Fibroblast of lung (primary cell): Measurements from ENCODE around the gene DAPK1. TPM values are rescaled to one million over a fixed set of nuclear protein-coding genes. Genes with fewer than 3 reads are reported as not detected.

Experiments used
- DNase-seq, 2 donors: peaks; one replicate each; pipeline versions ENCODE4 v3.0.0 to v3.0.0-alpha.2; 2010; ENCODE audit warnings: low read depth in 2 of 2
- H2AFZ ChIP-seq: 2 replicates; pipeline ENCODE4 v1.5.1; 2012; ENCODE audit warnings: low read length, control low read depth, inconsistent platforms
- H3K27ac ChIP-seq: 2 replicates; pipeline ENCODE4 v1.5.1; 2011; ENCODE audit warnings: low read length, control low read depth; ENCODE audit not compliant: insufficient read depth
- H3K27me3 ChIP-seq: 2 replicates; pipeline ENCODE4 v1.5.1; 2011; ENCODE audit warnings: mild to moderate bottlenecking, low read length; ENCODE audit not compliant: control insufficient read depth, insufficient read depth
- H3K36me3 ChIP-seq: 2 replicates; pipeline ENCODE4 v1.5.1; 2011; ENCODE audit warnings: low read length; ENCODE audit not compliant: control insufficient read depth, insufficient read depth
- H3K4me1 ChIP-seq: 2 replicates; pipeline ENCODE4 v1.5.1; 2011; ENCODE audit warnings: low read length; ENCODE audit not compliant: control insufficient read depth, insufficient read depth; ENCODE audit errors: extremely low read depth
- H3K4me2 ChIP-seq: 2 replicates; pipeline ENCODE4 v1.5.1; 2011; ENCODE audit warnings: low read length, control low read depth; ENCODE audit not compliant: insufficient read depth; ENCODE audit errors: extremely low read depth
- H3K4me3 ChIP-seq, 4 experiments: fragments of 200-600 bp in 1 of 4; sonication (generic) in 1 of 4; replicated peaks in 1 of 4; 2 replicates each; pipeline ENCODE4 v1.5.1; 2011 to 2016; ENCODE audit warnings: low read length in 4 of 4, low read depth in 3 of 4, mild to moderate bottlenecking in 3 of 4, control low read depth in 2 of 4, inconsistent platforms in 1 of 4, mixed read lengths in 1 of 4; ENCODE audit not compliant: insufficient read depth in 1 of 4; ENCODE audit errors: control extremely low read depth in 1 of 4
- H3K79me2 ChIP-seq: 2 replicates; pipeline ENCODE4 v1.5.1; 2012; ENCODE audit warnings: mild to moderate bottlenecking, low read length, inconsistent platforms; ENCODE audit not compliant: control insufficient read depth, insufficient read depth
- H3K9ac ChIP-seq: 2 replicates; pipeline ENCODE4 v1.5.1; 2011; ENCODE audit warnings: mild to moderate bottlenecking, low read length, control low read depth; ENCODE audit not compliant: insufficient read depth
- H3K9me3 ChIP-seq: 2 replicates; pipeline ENCODE4 v1.5.1; 2012; ENCODE audit warnings: low read depth, low read length; ENCODE audit not compliant: control insufficient read depth, insufficient read depth
- H4K20me1 ChIP-seq: 2 replicates; pipeline ENCODE4 v1.5.1; 2011; ENCODE audit warnings: low read length; ENCODE audit not compliant: control insufficient read depth, insufficient read depth; ENCODE audit errors: extremely low read depth
- EZH2 ChIP-seq: IDR thresholded peaks from 2 replicates; pipeline ENCODE4 v1.5.1; 2012; ENCODE audit warnings: low read length, control low read depth, mild to moderate bottlenecking; ENCODE audit errors: missing control alignments
- polyA plus RNA-seq, 2 donors: library from polyadenylated mRNA; depleted of rRNA in 1 of 2; stranded (reverse) in 1 of 2; unstranded in 1 of 2; fragments of >200 nt; gene quantifications; 2 replicates each; pipeline ENCODE4 v1.2.1, GENCODE V29; 2011 to 2012; ENCODE audit warnings: missing spikeins in 1 of 2
- total RNA-seq: library from RNA; depleted of rRNA; stranded (reverse); fragments of >200 nt; gene quantifications from 2 replicates; pipeline ENCODE4 v1.2.1, GENCODE V29; 2014
- TF ChIP-seq, protein P1 (sequence below), 2 donors: IDR thresholded peaks in 1 of 2; conservative IDR thresholded peaks in 1 of 2; 1 replicate in 1 of 2; 2 replicates in 1 of 2; pipeline ENCODE4 v1.5.1; 2011 to 2012; ENCODE audit warnings: low read length in 2 of 2, control low read depth in 1 of 2, inconsistent platforms in 1 of 2, low read depth in 1 of 2, mild to moderate bottlenecking in 1 of 2

The DAPK1 gene
- total and polyA plus RNA-seq, 2 donors (not counting 1 experiment from before 2014, with no cell fraction given): 1.1 to 15.5 TPM

DNA sequence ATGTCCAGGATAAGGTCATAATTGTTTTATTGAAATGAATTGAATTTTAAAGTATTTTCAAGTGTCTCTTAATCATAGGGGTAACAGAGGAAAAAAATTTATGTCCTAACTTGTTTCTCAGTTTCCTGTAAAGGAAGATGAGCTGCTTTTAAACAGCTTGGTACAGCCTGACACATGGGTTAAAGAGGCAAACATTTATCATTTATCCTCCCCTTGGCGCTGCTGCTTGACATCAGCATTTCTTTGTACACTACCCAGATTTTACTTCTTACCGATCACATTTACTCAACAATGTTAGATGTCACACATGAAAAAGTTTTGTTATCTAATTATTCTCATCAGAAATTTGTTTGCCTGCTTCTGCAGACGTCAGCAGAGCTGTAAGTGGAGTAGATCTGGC lies 148.9 kb downstream of the DAPK1 start:
- Histone ChIP-seq H3K9me3 (no peaks in the 10 kb centered on the region), H4K20me1 (no peaks in the 10 kb centered on the region), H3K27me3 (no peaks in the 10 kb centered on the region), H3K4me1 (no peaks in the 10 kb centered on the region), H3K36me3 (no peaks in the 10 kb centered on the region), H3K4me3 (no peak overlapping the region), H2AFZ (no peak overlapping the region), H3K4me2 (no peak overlapping the region), H3K27ac (no peak overlapping the region), H3K9ac (no peak overlapping the region), H3K79me2 (no peaks in the 10 kb centered on the region)
- DNase-seq: no peak
- TF ChIP-seq, protein P1, sequence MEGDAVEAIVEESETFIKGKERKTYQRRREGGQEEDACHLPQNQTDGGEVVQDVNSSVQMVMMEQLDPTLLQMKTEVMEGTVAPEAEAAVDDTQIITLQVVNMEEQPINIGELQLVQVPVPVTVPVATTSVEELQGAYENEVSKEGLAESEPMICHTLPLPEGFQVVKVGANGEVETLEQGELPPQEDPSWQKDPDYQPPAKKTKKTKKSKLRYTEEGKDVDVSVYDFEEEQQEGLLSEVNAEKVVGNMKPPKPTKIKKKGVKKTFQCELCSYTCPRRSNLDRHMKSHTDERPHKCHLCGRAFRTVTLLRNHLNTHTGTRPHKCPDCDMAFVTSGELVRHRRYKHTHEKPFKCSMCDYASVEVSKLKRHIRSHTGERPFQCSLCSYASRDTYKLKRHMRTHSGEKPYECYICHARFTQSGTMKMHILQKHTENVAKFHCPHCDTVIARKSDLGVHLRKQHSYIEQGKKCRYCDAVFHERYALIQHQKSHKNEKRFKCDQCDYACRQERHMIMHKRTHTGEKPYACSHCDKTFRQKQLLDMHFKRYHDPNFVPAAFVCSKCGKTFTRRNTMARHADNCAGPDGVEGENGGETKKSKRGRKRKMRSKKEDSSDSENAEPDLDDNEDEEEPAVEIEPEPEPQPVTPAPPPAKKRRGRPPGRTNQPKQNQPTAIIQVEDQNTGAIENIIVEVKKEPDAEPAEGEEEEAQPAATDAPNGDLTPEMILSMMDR (conservative IDR thresholded peaks at IDR 0.05 in 1 of 2, IDR thresholded peaks at IDR 0.05 in 1 of 2; ENCODE audit: low read depth in 1 of 2, low read length in 2 of 2): no peak
- TF ChIP-seq EZH2: no peak

GRCh38 chr9:87647114-87647513 lies 149.4 kb downstream of the DAPK1 start:
- no peak for DNase-seq
- H3K79me2 ChIP-seq: no peaks in the 10 kb centered on the region
- H3K4me1 ChIP-seq: no peaks in the 10 kb centered on the region
- H3K9ac ChIP-seq: no peak overlapping the region
- no peak overlapping the region for H2AFZ ChIP-seq
- H3K9me3 ChIP-seq: no peaks in the 10 kb centered on the region
- H3K4me2 ChIP-seq: no peak overlapping the region
- no peak for TF ChIP-seq EZH2
- TF ChIP-seq, protein P1 (conservative IDR thresholded peaks at IDR 0.05 in 1 of 2, IDR thresholded peaks at IDR 0.05 in 1 of 2; ENCODE audit: low read depth in 1 of 2, low read length in 2 of 2): no peak
- no peak overlapping the region for H3K27ac ChIP-seq
- H3K27me3 ChIP-seq: no peaks in the 10 kb centered on the region
- no peaks in the 10 kb centered on the region for H4K20me1 ChIP-seq
- no peak overlapping the region for H3K4me3 ChIP-seq
- no peaks in the 10 kb centered on the region for H3K36me3 ChIP-seq

GRCh38 chr9:87648606-87649005 lies 150.9 kb downstream of the DAPK1 start:
- TF ChIP-seq EZH2: no peak
- TF ChIP-seq, protein P1 (conservative IDR thresholded peaks at IDR 0.05 in 1 of 2, IDR thresholded peaks at IDR 0.05 in 1 of 2; ENCODE audit: low read depth in 1 of 2, low read length in 2 of 2): no peak
- Histone ChIP-seq H3K36me3 (no peaks in the 10 kb centered on the region), H3K27ac (no peak overlapping the region), H4K20me1 (no peaks in the 10 kb centered on the region), H3K27me3 (no peaks in the 10 kb centered on the region), H3K4me1 (no peaks in the 10 kb centered on the region), H3K9me3 (no peaks in the 10 kb centered on the region), H3K9ac (no peak overlapping the region), H3K79me2 (no peaks in the 10 kb centered on the region), H3K4me2 (no peak overlapping the region), H2AFZ (no peak overlapping the region), H3K4me3 (no peak overlapping the region)
- no peak for DNase-seq
